Measurements from ENCODE around the gene PRRT2.

The PRRT2 gene

DNA sequence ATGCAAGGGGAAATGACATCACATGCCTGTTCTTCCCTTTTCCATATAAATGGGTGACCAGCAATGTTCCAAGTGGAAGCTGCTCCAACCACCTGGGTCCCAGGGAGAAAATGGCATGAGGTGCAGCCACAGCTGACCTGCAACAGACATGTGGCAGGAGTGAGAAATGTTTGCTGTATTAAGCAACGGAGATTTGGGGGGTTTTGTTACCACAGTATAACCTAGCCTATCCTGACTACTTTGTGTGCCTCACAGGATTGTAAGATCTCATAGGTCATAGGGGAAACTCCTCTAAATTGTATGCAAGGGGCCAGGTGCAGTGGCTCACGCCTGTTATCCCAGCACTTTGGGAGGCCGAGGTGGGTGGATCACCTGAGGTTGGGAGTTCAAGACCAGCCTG is 39.0 kb downstream of the PRRT2 start:
- TF ChIP-seq, protein P1, sequence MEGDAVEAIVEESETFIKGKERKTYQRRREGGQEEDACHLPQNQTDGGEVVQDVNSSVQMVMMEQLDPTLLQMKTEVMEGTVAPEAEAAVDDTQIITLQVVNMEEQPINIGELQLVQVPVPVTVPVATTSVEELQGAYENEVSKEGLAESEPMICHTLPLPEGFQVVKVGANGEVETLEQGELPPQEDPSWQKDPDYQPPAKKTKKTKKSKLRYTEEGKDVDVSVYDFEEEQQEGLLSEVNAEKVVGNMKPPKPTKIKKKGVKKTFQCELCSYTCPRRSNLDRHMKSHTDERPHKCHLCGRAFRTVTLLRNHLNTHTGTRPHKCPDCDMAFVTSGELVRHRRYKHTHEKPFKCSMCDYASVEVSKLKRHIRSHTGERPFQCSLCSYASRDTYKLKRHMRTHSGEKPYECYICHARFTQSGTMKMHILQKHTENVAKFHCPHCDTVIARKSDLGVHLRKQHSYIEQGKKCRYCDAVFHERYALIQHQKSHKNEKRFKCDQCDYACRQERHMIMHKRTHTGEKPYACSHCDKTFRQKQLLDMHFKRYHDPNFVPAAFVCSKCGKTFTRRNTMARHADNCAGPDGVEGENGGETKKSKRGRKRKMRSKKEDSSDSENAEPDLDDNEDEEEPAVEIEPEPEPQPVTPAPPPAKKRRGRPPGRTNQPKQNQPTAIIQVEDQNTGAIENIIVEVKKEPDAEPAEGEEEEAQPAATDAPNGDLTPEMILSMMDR (IDR thresholded peaks at IDR 0.05; ENCODE audit: low read depth, low read length, missing control alignments): no peak
- H3K27ac ChIP-seq: no peak overlapping the region
- in situ Hi-C loops (cut with HindIII; ENCODE audit: low pct_ligation_motif_present, low sequenced_read_pairs): no loop called here
- no peaks in the 10 kb centered on the region for H3K27me3 ChIP-seq (replicated peaks)
- no peak for DNase-seq
- H3K36me3 ChIP-seq (replicated peaks): peaks cover 41% of the 10 kb centered on the region
- no peak overlapping the region for H3K4me3 ChIP-seq (ENCODE audit: low read depth, low read length)

DNA sequence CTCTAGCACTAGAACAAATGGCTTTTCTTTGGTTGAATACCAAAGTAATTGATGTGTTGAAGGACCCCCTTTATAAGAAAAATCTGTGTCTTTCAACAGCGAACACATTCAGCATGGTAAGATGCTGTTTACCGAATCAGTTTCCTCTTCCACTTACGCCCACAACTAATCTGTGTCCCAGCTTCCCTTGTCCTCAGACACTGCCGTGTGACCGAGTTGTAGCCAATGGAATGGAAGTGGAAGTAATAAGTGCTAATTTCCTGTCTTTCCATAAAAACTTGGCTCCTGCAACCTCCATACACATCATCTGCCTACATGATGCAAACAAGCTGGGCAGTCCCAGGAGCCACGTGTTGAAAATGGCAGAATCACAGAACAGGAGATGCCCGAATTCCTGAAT is 40.7 kb downstream of the PRRT2 start:
- H3K27me3 ChIP-seq (replicated peaks): no peaks in the 10 kb centered on the region
- H3K27ac ChIP-seq: no peak overlapping the region
- no peak overlapping the region for H3K4me3 ChIP-seq (ENCODE audit: low read depth, low read length)
- TF ChIP-seq, protein P1 (IDR thresholded peaks at IDR 0.05; ENCODE audit: low read depth, low read length, missing control alignments): no peak
- H3K36me3 ChIP-seq (replicated peaks): peaks cover 24% of the 10 kb centered on the region
- in situ Hi-C loops (cut with HindIII; ENCODE audit: low pct_ligation_motif_present, low sequenced_read_pairs): no loop called here
- no peak for DNase-seq

DNA sequence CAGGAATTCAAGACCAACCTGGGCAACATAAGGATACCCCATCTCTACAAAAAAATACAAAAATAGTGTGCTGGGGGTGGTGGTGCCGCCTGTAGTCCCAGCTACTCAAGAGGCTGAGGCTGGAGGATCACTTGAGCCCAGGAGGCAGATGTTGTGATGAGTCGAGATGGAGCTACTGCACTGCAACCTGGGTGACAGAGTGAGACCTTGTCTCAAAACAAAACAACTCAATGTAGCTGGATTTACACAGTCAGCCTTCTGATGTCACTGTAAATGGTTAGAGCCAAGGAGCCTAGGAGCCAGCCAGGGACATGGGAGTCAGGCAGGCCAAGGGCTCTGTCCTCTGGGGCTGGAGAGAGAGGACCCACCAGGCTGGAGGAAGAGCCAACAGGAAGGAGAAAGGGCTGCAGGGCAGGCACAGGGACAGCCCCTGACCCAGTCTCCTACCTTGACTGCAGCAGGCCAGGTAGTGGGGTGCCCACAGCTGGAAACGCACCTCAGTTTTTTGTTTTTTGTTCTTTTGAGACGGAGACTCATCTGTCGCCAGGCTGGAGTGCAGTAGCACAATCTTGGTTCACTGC is 42.6 kb downstream of the PRRT2 start:
- no peak for DNase-seq
- in situ Hi-C loops (cut with HindIII; ENCODE audit: low pct_ligation_motif_present, low sequenced_read_pairs): no loop called here
- Histone ChIP-seq H3K36me3 (replicated peaks) (peaks cover 21% of the 10 kb centered on the region), H3K27ac (no peak overlapping the region), H3K27me3 (replicated peaks) (no peaks in the 10 kb centered on the region), H3K4me3 (ENCODE audit: low read depth, low read length) (no peak overlapping the region)
- TF ChIP-seq, protein P1 (IDR thresholded peaks at IDR 0.05; ENCODE audit: low read depth, low read length, missing control alignments): no peak

DNA sequence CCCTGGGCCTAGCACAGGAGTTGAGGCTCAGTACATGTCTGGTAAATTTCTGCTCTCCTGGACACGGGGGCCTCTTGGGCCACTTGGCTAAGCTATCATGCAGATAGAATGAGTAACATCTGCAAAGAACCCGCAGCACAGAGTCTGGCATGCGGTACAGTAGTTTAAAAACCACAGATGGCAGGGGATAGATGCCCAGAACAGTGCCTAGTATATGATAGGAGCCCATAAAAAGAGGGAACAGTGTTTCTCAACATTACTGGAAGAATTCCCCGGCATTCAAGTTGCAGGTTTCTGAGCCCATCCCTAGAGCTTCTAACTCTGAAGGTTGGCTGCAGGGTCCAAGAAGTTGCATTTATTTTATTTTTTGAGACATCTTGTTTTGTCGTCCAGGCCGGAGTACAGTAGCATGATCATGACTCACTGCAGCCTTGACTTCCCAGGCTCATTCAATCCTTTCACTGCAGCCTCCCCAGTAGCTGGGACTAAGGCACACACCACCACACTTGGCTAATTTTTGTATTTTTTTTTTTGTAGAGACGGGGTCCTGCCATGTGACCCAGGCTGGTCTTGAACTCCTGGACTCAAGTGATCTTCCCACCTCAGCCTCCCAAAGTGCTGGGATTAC is 45.3 kb downstream of the PRRT2 start:
- TF ChIP-seq, protein P1 (IDR thresholded peaks at IDR 0.05; ENCODE audit: low read depth, low read length, missing control alignments): no peak
- Histone ChIP-seq H3K27me3 (replicated peaks) (no peaks in the 10 kb centered on the region), H3K27ac (no peak overlapping the region), H3K4me3 (ENCODE audit: low read depth, low read length) (no peak overlapping the region), H3K36me3 (replicated peaks) (peaks cover 18% of the 10 kb centered on the region)
- peak; percentile 33 for DNase-seq
- in situ Hi-C loops (cut with HindIII; ENCODE audit: low pct_ligation_motif_present, low sequenced_read_pairs): no loop called here

DNA sequence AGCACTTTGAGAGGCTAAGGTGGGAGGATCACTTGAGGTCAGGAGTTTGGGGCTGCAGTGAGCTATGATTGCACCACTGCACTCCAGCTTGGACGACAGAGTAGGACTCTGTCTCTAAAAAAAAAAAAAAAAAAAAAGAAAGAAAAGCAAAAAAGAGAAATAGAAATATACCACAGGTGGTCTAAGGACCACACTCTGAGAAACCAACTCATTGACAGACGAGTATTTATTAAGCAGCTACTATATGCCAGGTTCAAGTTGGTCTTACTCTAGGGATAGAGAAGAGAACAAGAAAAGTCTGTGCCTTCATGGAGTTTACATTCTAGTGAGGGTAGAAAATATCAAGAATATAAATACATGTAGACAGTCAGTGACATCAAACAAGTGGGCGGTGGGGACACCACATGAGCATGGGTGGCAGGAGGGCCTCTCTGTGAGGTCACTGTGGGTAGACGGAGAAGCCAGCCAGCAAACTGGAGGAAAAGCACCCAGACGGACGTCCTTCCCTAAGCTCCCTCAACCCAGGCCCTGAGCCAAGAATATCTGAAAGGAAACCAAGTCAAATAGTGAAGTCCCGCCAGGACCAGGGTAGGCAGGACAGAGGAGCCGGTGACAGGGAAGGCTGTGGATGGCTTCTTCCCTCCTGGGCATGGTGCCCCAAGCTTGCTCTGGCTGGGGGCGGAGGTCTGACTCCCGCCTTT is 46.3 kb downstream of the PRRT2 start:
- H3K4me3 ChIP-seq (ENCODE audit: low read depth, low read length): no peak overlapping the region
- TF ChIP-seq, protein P1 (IDR thresholded peaks at IDR 0.05; ENCODE audit: low read depth, low read length, missing control alignments): no peak
- H3K27me3 ChIP-seq (replicated peaks): no peaks in the 10 kb centered on the region
- in situ Hi-C loops (cut with HindIII; ENCODE audit: low pct_ligation_motif_present, low sequenced_read_pairs): no loop called here
- H3K27ac ChIP-seq: no peak overlapping the region
- H3K36me3 ChIP-seq (replicated peaks): peaks cover 18% of the 10 kb centered on the region
- no peak for DNase-seq
